ENCODE measurements around the gene VMO1.
A peak's percentile ranks its signal among the peaks of the same experiment; 100 is the strongest.

The VMO1 gene

GRCh38 chr17:4796552-4796920, 10.4 kb upstream of the VMO1 start:
- no peak for DNase-seq

DNA sequence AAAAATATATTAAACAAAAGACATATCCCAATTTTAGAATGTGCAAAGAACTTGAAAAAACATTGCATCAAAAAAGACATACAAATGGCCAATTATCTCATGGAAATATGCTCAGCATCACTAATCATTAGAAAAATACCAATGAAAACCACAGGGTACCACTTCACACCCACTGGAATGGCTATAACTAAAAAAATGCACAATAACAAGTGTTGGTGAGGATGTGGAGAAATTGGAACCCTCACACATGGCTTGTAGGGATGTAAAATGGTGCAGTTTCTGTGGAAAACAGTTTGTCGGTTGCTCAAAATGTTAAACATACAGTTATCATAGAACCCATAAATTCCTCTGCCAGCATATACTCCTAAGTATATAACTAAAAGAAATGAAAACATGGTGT, 9.0 kb upstream of the VMO1 start:
- no peak for DNase-seq

DNA sequence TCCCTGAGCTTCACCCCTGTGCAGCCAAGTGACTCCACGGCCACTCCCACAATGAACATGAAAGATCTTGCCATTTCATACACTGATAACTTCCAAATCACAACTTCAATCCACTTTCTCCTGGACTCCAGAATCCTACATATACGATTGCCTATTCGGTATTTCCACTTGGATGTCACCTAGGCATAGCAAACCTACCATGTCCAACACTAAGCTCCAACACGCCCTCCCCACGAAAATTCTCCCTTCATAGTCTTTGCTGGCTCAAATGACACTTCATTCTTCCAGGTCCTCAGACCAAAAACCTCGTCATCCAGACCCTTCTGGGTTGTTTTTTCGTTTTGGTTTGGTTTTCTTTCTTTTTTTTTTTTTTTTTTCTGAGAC, 4.5 kb upstream of the VMO1 start:
- DNase-seq: no peak

DNA sequence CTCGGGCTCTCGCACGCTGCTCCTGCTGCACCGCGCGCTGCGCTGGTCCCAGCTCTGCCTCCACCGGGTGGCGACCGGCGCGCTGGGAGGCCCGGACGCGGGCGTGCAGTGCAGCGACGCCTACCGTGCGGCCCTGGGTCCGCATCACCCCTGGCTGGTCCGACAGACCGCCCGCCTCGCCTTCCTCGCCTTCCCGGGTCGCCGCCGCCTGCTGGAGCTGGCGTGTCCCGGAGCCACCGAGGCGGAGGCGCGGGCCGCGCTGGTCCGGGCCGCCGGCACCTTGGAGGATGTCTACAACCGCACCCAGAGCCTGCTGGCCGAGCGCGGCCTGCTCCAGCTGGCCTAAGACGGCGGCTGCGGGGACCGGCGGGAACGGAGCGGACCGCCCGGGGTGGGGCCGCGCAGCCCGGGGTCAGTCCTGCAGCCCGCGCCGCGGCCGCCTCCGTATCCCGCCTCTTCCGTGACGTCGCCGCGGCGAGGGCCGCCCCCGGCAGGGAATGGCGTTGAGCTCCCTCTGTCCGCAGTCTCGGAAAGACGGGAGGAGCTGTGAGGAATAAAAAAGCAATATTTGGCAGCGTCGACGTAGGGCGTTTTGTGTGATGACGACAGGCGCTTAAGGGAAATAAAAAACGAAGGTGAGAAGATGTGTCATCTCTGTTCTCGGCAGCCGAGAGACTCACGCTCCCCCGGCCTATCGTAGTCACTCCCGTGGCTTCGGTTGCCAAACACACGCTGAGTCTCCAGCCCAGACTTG, 4.0 kb upstream of the VMO1 start:
- peak; percentile 84 for DNase-seq

DNA sequence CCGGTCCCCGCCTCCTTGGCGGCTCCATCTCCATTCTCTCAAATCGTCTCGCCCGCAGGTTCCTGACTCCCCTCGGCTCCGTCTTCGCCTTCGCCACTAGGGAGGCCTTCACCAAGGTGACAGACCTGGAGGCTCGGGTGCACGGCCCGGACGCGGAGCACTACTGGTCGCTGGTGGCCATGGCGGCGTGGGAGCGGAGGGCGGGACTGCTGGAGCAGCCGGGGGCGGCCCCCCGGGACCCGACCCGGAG, 3.5 kb upstream of the VMO1 start:
- DNase-seq: no peak

DNA sequence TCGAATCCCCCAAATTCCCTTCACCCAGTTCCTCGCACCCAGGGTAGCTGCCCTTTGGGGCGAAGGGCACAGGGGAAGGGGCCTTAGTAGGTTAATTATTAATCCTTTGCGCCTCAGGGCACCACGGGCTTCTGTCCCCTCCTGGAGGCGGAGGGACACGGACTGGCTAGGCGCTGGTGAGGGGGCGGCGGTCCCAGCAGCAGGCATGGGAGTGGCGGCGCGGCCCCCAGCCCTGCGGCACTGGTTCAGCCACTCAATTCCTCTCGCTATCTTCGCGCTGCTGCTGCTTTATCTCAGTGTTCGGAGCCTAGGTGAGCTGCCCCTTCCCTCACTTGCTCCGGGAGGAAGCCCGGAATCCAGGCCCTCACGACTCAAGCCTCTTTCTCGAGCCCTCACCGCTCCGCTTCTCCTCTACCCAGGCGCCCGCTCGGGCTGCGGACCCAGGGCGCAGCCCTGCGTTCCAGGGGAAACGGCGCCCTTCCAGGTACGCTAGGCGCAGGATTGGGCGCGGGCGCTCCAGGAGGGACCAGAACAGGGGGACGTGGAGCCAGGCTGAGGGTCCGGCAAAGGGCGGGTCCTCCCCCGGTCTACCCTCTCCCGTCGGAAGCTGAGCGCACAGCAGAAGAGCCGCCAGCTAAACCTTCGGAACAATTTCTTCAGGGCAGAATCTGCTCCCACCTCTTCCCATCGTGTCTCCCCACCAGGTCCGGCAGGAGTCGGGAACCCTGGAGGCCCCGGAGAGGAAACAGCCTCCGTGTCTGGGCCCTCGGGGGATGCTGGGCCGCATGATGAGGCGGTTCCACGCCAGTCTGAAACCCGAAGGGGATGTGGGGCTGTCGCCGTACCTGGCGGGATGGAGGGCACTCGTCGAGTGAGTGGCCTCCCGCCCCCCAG, 2.9 kb upstream of the VMO1 start, which contains the start of gene GLTPD2:
TSS of gene GLTPD2 (plus strand) at position 158 of the 894 bp plus-strand sequence. CDS start at position 206, 48 bp downstream.
- DNase-seq: no peak

- no peak for DNase-seq
Observed at GRCh38 chr17:4788159-4788806, 2.1 kb upstream of the VMO1 start.

GRCh38 chr17:4786516-4786915, 352 bp upstream of the VMO1 start:
- DNase-seq: no peak

GRCh38 chr17:4785311-4786105, 656 bp downstream of the VMO1 start:
- no peak for DNase-seq

DNA sequence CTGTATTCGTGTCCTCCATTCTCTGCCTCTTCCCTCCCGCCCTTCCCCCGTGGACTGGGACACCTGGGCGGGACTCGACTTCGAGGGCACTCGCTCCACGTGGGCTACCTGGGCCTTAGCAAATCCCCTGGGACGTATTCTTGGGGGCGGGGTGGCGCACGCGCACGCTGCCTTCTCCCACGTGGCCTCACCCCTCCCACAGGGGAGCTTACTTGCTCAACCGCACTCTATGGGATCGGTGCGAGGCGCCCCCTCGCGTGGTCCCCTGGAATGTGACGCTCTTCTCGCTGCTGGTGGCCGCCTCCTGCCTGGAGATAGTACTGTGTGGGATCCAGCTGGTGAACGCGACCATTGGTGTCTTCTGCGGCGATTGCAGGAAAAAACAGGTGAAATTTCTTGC, 3.5 kb downstream of the VMO1 start:
- DNase-seq: no peak

DNA sequence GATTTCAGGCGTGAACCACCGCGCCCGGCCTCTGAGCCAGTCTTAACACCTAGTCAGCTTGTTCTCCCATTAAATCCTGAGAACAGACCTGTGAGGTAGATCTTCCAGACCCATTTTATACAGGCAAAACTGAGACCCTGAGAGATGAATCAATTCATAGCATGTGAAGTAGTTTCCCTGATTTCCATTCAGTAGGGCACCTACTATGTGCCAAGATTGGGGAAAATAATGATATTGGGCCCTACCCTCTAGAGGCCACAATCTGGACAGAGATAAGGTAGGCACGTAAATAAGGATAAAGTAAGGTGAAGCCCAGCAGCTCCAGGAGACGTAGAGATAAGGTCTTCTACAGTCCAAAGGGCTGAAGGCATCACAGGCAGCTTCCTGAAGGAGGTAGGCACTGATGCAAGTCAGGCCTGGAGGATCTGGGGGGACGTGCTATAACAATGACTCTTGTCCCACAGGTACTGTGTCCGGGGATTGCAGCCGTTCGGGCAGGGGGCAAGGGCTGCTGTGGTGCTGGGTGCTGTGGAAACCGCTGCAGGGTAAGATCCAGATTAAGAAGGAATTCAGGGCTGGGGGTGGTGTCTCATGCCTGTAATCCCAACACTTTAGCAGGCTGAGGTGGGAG, 5.7 kb downstream of the VMO1 start:
- DNase-seq: no peak

DNA sequence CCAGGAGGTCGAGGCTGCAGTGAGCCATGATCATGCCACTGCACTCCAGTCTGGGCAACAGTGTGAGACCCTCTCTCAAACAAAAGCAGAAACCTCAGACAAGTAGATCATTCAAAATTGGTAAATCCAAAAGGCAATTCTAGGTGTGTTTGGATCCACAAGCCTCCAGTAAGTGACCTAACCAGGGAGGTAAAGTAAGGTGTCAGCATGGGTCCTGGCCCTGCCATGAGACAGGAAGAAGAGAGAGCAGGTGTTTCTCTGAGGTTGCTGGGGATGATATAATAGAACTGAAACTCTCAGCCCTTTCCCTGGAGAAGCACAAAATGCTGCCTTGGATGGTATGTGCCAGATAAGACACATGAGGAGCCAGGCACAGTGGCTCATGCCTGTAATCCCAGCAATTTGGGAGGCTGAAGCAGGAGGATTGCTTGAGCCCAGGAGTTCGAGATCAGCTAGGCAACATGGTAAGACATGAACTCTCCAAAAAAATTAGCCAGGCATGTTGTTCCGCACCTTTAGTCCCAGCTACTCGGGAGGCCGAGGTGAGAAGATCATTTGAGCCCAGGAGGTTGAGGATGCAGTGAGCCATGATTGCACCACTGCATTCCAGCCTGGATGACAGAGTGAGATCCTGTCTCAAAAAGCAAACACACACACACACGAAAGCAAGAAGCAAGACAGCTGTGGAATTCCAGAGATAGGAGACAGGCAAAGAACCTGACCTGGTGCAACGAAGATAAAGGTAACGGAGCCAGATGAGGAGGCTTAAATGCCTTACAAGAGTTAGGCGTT, 8.0 kb downstream of the VMO1 start:
- DNase-seq: peak; percentile 41

DNA sequence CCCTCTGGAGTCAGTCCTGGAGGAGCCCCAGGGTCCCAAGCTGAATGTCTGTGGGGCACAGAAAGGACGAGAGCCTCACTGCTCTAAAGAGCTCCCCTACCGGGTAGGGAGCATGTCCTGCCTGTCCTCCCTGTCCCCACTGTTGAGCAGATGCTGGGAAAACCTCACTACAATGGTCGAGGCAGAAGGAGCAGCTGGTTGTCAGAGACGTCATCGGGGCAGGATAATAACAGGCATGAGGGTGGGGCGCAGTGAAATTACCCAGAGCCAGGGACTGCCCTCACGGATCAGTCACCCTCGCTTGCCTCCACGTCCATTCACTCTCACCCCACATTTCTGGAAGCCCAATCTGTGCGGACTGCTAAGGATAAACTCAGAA, 13.9 kb downstream of the VMO1 start:
- no peak for DNase-seq

GRCh38 chr17:4771519-4772234, 14.5 kb downstream of the VMO1 start, which contains the start of gene TM4SF5:
Gene TM4SF5, plus strand, starts transcription at chr17:4771886. Its CDS starts 37 bp downstream, at chr17:4771923.
- DNase-seq: no peak

- no peak for DNase-seq
Observed at GRCh38 chr17:4769628-4770027, 16.5 kb downstream of the VMO1 start.

- DNase-seq: no peak
Observed at GRCh38 chr17:4768298-4768697, 17.9 kb downstream of the VMO1 start.

GRCh38 chr17:4766723-4767122, 19.4 kb downstream of the VMO1 start:
- no peak for DNase-seq

DNA sequence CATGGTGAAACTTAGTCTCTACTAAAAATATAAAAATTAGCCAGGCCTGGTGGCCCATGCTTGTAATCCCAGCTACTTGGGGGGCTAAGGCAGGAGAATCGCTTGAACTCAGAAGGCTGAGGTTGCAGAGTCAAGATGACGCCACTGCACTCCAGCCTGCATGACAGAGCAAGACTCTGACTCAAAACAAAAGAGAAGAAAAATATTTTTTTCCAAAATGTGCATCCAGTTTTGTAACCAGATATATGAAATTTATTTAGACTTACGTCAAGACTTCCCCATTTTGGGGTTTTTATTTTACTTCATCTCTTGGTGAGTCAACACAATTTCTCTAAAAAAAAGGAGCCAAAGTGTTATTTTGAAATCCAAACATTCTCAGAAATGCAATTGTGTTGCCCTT, 20.0 kb downstream of the VMO1 start:
- DNase-seq: no peak

DNA sequence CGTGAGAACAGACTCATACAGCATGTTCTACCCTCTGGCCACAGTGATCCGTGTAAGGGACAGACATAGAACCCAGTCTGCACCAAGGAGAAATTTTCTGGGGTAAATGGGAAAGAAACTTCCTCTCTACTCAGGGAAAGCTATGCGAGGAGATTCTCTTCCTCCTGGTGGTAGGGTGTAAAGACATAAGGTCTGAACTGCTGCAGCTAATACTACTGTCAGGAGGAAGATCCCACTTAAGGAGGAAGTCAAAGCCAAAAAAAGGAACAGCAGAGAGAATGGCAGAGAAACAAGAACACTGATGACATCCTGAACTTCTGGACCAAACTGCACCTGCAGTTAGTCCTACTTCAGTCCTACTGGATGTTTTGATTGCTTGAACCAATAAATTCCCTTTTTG, 21.6 kb downstream of the VMO1 start:
- no peak for DNase-seq

GRCh38 chr17:4759776-4760236, 26.4 kb downstream of the VMO1 start:
- DNase-seq: peak; percentile 23

DNA sequence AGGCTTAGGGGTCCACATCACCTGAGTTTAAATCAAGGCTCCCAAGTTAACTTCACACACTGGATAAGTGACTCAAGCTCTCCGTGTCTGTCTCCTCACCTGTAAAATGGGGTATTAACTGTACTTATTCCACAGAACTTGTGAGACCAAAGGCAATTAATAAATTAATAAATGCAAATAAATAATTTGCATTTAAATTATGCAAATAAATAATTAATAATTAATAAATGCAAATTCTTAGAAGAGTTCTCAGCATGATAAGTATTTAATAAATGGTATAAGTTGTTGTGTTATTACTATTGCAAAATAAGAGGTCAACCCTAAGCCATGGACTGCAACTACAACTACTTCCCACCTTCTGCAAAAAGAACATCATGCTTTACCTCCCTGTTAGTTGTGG, 32.8 kb downstream of the VMO1 start:
- no peak for DNase-seq
